NCI-H526 treated with DMSO at 0.1 percent for 48 hours (cell line): Measurements from ENCODE around the gene KPNB1.
"Not testable (repeated sequence)": the region's sequence is repeated elsewhere in the genome, so short reads cannot be mapped to it uniquely, and the experiment has no call there.

Source experiments
- DNase-seq: peaks from one replicate; lab custom pipeline; 2025; lab: John Stamatoyannopoulos, UW

Gene KPNB1

DNA sequence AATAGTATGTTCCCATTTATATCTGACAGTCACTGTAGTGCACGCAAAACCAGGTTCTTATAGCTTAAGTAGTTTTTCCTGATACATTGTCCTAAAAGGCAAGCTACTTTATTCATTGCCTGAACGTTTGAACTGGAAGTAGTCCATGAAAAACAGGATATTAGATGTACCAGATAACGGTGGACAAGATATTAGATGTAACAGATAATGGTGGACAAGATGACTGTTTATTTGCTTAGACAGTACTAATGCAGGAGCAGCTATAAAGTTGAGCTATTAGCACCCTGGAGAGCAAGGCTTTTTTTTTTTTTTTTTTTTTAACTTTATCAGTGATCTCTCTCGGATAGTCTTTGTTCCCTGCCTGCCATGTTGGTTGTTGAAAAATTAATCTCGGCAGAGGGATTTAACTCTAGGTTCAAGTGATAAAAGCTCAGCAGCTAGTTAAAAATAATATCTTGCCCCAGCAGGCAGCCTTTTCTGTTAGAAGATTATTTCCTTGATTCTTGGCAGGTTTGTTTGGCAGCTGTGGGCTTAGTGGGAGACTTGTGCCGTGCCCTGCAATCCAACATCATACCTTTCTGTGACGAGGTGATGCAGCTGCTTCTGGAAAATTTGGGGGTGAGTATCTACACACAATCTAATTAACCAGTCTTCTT is 26.9 kb downstream of the KPNB1 start:
- DNase-seq, result no peak

DNA sequence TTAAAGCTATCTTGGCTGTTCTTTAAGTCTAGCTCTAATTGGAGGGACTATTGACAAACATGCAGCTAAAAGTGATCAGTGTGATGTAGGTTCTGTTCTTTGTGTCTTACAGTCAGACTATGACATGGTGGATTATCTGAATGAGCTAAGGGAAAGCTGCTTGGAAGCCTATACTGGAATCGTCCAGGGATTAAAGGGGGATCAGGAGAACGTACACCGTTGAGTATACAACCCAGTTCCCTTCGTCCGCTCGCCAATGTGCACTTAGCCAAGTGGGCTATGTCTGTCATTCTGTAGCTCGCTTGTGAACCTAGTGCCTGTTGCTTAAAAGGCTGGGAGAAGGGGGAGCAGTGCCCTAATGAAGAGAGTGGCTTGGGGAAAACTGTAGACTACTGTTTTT is 28.5 kb downstream of the KPNB1 start:
- no peak for DNase-seq

DNA sequence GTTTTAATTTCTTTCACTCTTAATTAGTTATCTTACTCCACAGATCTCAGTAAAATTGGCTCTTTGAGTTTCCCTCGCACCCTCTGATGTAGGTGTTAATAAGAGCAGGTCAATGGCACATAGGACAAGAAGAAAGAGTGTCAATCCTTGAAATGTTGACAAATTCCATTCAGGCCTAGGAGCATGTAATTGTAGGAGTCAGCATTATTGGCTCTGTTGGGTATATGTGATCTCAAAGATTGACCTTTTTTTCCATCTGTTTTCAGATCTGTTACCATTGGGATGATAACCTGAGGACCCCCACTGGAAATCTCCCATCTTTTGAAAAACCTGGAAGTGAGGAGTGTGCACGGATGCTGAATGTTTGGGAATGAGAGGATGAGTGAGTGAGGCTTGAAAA is 32.4 kb downstream of the KPNB1 start:
- no peak for DNase-seq

DNA sequence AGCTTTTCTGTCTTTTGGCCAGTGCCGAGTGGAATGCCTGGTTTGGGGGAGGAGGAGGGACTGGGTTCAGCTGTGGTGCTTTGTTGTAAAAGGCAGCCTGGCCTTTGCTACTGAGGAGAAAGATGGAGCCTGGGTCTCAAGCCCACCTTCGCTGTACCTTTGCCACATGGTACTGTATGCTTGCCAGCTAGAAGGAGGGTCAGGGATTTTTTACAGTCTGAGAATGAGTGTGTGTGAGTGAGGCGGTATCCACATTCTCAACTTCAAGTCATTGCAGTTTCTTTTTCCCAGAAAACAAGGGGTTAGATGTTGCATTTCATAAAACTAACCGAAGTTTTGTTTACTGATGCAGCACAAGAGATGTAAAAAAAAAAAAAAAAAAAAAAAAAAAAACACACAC is 33.0 kb downstream of the KPNB1 start:
- DNase-seq, result not testable (repeated sequence)

DNA sequence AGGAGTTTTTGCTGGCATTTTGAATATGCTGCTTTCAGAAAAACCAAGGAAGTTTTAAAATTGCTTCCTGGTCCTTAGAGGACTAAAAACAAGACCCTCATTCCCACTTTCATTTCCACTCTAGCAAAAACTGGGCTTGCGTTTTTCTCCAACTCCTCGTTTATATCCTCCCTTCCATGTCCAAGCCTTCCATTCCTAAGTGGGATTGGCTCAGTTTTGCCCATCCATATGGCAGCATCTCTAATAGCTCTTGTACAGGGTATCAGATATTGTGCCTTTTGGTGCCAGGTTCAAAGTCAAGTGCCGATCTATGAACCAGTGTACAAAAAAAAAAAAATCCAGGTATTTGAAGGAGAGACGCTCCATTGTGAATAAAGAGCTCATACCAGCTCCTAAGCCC is 34.3 kb downstream of the KPNB1 start:
- no peak for DNase-seq

DNA sequence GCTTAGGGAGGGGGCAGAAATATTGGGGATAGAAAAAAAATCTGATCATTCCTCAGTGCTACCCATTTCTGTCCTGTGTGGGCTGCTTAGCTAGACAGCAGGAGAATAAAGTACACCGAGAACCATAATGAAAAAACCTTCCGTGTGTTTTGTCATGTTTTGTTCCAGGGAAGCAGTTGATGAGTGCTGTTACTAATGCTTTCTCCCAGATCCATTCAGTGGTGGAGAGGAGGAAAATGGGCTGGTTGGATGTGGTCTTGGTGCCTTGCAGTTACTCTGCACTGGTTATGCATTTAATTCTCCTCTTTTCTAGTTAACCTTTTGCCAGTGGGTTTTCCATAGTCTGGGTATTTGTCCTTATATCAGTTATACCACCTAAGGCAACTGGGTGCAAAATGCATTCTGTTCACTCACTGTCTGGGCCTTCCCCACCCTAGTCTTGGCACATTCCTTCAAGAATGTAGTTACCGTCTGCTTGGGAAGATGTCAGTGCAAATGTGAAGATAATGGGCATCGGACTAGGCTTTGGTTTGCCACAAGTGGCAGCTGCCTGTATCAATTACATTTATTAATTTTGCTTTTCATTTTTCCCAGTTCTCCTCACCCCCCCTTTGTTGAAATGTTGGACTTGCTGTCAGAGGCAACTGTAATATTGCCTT is 34.9 kb downstream of the KPNB1 start:
- DNase-seq, result no peak

DNA sequence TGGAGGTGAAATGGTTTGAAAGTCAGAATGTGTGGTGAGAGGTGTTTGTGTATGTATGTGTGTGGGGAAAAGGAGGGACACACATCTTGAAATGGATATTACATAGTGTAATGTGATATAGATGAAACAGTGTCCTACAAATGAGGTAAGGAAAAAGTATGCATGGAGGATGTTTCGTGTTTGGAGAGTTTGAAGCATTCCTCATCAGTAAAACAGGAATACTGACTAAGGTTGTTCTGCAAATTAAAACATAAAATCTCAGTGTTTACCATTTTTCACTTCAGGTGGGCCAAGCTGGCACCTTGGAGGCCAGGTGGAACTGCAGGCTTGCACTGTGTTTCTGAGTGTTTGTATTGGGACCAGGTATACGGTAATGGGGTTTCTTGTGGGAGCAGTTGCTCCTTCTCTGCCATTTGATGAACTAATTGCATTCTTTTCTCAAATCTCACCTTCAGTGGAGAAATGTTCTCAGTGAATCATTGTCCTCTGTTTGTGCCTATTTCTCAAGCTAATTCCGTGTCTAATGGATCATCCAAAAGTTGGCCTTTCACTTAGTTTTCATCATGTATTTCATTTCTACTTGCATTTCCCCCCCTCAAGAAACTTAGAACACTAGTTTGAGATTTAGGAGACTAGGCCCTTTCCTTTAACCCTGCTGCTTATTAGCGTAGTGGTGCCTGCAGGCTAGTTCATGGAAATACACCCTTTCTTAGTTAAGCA is 36.0 kb downstream of the KPNB1 start:
- DNase-seq, result no peak

DNA sequence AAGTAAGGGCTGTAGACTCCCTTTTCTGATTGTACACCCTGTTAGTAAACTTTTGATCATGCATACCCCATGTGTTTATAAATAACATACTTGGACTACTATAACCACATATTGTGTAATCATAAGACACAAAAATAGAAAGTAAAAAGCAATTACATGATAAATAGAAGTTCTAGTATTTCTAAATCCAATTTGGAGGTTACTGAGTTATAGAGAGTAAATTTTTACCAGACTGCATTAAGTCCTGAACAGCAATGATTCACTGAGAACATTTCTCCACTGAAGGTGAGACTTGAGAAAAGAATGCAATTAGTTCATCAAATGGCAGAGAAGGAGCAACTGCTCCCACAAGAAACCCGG is 36.5 kb downstream of the KPNB1 start:
- no peak for DNase-seq

DNA sequence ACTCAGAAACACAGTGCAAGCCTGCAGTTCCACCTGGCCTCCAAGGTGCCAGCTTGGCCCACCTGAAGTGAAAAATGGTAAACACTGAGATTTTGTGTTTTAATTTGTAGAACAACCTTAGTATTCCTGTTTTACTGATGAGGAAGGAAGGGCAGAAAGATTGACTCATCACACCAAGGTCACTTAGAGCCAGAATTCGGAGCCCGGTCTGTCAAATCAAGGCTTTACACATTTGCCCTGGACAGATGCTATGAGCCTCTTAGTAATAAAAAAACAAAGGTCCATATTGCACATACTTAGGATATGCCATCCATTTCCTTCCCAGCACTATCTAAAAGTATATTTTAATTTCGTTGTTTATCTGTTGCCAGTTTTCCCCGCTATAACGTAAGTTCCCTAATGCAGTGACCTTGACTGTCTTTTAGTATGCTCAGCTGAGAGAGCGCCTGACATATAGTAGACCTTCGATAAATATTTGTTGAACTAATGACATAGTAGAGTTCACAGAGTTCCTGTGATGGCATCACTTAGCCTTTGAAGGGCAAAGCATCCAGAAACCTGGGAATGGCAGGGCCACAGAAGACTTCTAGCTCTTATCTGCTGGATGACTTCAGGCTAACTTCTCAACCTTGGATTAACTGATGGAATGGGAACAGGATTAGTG is 37.1 kb downstream of the KPNB1 start:
- no peak for DNase-seq

DNA sequence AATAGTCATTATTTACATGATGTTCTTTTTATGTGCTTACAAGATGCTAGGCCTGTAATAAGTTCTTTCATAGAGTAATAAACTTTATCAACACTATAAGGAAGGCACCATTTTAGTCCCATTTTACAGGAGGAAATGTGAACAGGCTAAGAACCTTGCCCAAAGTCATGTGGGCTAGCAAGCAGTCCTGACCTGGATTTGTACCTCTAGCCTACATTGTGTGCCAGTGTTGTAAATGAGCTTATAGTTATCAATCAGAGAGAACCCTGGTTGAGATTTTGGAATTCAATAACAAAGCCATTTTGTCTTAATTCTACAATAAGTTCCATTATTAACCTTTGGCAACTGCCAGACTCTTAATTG is 37.6 kb downstream of the KPNB1 start:
- DNase-seq, result no peak

DNA sequence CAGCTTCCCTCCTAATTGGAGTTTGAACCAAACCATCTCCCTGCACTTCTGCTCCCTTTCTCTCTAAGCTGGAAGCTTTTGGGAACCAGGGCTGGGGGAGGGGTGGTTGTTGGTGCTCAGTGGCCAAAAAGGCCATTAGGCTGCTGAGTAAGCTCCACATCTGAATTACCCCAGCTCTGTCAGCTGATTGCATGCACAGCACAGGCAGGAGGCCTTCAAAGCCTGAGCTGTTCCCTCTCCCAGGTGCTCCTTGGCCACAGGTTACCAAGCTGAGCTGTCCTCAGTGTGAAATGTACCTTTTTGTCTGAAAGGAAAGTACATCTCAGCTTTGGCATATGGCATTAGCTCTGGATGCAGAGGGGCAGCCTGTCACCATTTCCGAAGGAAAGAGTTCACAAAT is 38.0 kb downstream of the KPNB1 start:
- DNase-seq, result no peak

DNA sequence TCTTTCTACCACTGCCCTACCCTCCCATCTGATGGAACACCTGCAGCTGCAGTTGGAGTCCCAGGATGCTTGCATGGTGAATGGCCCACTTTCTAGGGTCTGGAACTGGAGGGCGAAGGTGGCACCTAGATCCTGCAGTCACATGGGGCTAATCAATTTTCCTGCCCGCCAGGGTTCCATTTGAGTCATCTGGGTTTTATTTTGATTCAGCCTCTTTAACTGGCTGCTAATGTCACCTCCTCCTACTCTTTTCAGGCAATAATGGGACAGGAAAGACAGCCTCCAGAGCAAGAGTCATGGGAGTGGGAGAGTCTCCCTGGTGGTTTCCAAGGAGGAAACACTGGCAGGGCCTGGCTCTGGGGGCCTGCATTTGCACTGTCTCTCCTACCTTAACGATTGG is 40.4 kb downstream of the KPNB1 start:
- DNase-seq, result no peak

DNA sequence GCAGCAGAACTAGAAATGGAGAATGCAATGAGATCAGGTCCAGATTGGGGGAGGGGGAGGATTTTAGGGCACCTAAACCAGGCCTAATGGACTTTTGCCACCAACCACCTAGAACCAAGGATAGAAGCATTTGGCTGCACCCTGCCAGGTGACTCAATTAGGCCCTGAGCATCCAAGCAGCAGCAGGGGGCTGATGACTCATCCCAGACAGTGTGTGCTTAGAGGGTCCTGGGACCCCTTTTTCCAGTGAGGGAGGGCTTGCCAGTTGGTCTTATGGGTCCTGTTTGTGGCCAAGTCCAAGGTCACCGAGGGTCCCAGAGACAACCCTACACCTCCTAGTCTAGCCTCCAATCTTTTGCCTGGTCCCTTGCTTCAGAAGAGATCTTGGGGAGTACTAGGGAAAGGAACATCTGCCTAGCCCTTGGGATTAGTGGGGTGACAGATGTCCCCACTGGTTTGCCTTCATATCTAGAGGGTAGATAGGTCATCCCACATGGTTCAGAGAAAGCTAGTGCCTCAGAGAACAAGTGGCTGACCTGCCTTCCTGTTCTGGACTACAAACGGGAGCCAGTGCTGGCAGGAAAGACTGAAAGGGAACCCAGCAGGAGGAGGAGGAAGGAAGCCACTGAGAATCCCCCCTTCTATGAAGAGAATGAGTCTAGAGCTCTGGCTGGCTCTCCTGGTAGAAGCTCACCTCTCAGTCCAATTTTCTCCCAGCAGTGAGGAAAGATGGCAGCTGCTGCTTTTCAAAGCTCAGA is 42.6 kb downstream of the KPNB1 start:
- no peak for DNase-seq

DNA sequence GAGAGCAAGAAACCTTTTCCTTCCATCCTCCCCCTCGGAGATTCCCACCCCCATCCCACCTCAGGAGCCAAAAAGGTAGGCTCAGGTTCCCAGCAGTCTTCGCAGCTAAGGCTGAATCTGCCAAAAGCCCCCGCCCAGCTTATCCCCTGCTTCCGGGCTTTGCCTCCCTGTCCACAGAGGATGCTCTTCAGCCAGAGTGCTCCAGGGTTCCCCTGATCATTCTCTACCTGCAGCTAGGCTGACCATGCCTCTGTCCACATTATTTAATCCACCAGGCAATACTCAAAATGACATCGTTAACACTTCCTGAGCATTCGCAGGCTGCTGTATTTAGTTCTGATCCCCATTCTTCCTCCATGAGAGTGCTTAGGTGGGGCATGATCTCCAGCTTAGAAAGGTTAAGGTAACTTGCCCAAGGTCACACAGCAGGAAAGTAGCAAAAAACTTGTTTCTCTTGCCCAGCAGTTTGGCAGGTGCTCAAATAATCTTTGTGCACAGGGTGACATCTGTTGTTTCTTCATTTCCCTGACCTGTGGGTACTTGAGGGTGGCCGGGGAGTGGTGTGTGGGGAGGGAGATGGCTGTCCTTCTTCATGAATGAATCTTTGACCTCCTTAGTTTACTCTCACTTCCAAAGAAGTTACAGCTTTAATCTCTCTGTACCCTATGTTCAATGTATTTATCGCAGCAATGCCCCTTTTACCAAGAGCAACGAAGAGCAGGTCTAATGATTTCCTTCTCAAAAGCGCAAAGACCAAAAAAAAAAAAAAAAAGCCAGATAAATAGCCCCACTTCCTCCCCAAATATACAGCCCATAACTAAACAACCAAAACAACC is 43.4 kb downstream of the KPNB1 start:
- no peak for DNase-seq

DNA sequence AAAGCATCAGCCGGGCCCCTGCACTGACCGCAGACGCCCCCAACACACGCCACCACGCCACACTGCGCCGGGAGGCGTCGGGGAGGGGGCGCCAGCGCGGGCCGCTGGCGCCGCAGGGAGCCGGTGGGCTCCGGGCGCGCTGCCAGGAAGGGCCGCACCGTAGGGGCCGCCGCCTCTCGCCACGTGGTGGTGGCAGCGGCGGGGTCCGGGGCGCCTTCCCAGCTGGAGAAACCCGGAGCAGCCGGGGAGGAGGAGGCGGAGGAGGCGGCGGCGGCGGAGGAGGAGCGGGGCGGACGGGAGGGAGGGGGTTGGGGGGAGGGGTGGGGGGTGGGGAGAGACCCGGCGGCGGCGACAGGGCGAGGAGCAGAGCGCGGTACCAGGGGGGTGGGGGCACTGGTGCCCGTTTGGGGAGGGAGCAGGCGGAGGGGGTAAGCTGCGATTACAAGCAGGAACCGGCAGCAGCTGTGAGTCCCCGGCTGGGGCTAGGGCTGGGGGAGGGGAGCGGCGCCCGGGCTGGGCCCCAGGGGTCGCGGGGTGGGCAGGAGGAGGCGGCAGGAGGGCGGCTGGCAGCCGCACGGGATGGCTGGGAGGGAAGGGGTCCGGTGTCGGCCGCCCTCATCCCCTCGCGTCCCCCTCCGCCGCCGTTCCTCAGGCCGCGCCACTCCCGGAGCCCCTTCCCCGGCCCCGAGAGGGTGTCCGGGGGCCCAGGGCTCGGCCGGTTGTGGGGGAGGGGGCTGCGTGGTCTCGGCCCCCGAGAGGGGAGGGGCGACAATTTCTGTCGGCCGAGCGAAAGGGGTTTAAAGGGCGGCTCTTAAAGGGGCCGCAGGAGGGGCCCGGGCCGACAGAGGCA is 44.2 kb downstream of the KPNB1 start, which contains the start of gene TBKBP1:
Gene TBKBP1, plus strand, starts transcription at position 431 of the 850 bp plus-strand sequence. CDS start 1,952 bp downstream, outside the sequence.
- peak; percentile 42 for DNase-seq

DNA sequence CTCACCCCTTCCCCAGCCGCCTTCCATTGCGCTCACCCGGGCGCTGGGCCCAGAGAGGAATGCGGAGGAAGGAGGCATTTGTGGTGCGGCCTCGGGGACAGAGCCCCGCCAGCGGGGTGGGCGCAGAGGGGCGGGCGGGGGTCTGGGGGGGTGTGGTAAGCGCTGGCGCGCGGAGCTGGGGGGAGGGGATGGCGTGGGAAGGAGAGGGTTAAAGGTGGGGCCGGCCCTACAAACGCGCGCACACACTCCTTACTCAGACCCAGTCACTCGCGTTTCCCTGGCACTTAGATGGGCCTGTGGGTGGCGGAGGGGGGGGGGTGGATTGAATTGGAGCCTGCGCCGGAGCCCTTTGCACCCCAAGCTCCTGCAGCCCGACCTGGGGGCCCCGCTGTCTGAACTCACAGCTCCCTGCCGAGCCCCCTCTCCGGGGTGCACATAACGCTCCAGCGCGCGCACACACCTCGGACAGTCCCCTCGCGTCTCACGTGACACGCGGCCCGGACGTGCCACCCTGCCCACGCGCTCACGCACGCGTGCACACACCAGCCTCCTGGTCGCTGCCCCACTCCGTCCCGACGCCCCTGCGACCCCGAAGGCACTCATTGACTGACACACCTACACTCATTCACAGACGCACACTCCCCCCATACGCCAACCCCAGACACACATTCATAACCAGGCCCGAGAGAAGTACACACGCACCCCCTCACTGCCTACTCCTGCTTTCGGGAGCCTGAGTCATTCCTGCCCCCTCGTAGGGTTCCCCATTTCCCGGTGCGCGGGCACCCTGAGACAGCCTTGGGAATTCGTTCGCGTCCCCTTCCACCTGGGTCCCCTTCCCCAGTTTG is 45.1 kb downstream of the KPNB1 start:
- peak; percentile 42 for DNase-seq

DNA sequence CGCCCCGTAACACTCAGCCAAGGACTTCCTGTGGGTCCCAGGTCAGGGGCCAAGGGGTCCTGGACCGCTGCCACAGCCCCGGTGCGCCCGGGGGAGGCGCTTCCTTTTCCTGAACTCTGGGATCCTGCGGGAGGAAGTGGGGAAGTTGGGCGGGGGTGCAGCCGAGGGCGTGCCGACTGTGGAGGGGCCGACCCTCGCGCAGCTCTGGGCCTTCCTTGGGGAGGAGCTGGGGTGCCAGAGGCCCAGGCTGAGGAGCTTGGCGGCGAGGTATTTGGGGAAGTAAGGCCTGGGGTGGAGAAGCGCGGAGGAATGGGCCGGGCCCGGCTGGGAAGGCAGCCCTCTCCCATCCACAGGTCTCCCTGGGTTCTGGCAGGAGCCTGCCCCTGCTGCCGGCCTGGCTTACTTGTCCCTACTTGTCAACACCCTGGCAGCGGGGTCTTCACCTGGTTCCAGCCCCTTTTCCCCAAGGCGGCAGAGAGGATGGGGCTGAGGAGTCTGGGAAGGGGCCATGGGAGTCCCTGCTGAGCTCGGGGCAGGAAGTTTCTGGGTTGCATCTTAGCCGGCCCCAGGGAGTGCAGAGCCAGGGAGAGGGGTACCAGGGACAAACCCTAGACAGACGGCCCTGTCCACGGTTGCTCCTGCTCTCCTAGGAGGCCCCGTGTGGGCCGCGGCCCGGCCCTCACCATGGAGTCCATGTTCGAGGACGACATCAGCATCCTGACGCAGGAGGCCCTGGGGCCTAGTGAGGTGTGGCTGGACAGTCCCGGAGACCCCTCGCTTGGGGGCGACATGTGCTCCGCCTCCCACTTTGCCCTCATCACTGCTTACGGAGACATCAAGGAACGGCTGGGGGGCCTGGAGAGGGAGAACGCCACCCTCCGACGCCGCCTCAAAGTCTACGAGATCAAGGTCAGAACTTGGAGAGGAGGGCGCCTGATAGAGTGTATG is 46.0 kb downstream of the KPNB1 start:
- no peak for DNase-seq
